ENCODE measurements around the gene NTSR1.

DNA sequence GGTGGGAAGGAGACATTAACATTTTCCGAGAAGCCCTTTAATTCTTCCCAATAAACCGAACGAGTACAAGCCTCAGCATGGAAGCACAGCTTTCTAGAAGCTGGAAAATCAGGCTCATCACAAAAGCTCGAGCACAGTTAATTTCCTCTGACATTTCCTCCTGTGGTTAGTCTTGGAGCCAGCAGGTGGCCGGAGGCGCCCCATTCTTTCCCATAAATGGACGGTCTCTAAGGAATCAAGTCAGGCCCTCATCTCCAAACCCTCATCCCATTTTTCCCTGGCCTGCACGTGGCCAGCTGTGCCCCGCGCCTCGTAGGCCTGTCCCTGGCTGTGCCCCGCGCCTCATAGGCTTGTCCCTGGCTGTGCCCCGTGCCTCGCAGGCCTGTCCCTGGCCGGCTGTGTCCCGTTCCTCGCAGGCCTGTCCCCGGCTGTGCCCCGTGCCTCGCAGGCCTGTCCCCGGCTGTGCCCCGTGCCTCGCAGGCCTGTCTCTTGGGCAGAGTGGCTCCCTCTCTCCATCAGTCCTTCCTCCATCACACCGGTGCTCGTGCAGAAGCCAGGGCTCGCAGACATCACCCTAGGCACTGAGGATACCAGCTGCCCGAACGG, 19.7 kb upstream of the NTSR1 start:
- TF ChIP-seq POLR2A (IDR thresholded peaks at IDR 0.05) (no peak), CTCF (IDR thresholded peaks at IDR 0.05) (no peak)
